ENCODE measurements around the gene EXD1. TPM values are rescaled to one million over a fixed set of nuclear protein-coding genes. Genes with fewer than 3 reads are reported as not detected.

Gene EXD1
- total and polyA plus RNA-seq, 2 of the 13 experiments (the other 11 are each of a cell fraction or from before 2014, with no cell fraction given): not detected

- TF ChIP-seq RARA (CRISPR knock-in tag; IDR thresholded peaks at IDR 0.05): no peak
- TF ChIP-seq, protein P1, sequence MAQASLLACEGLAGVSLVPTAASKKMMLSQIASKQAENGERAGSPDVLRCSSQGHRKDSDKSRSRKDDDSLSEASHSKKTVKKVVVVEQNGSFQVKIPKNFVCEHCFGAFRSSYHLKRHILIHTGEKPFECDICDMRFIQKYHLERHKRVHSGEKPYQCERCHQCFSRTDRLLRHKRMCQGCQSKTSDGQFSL (CRISPR knock-in tag; IDR thresholded peaks at IDR 0.05): no peak
- no peak for TF ChIP-seq ELF3 (CRISPR knock-in tag; IDR thresholded peaks at IDR 0.05)
- no peak for TF ChIP-seq MYC (CRISPR knock-in tag; IDR thresholded peaks at IDR 0.05; ENCODE audit: borderline replicate concordance)
- no peak for TF ChIP-seq ZNF136 (CRISPR knock-in tag; IDR thresholded peaks at IDR 0.05; ENCODE audit: low read depth)
- TF ChIP-seq KLF16 (CRISPR knock-in tag; IDR thresholded peaks at IDR 0.05): no peak
- no peak for TF ChIP-seq ZNF383 (CRISPR knock-in tag; IDR thresholded peaks at IDR 0.05; ENCODE audit: borderline replicate concordance)
- no peak for TF ChIP-seq PPARG (CRISPR knock-in tag; conservative IDR thresholded peaks at IDR 0.05)
- no peak for TF ChIP-seq ELF4 (CRISPR knock-in tag; IDR thresholded peaks at IDR 0.05; ENCODE audit: borderline replicate concordance)
- no peak for TF ChIP-seq PAWR (CRISPR knock-in tag; IDR thresholded peaks at IDR 0.05; ENCODE audit: borderline replicate concordance)
- no peak for TF ChIP-seq ZFP41 (CRISPR knock-in tag; IDR thresholded peaks at IDR 0.05; ENCODE audit: borderline replicate concordance)
- no peak for TF ChIP-seq ZNF33A (CRISPR knock-in tag; IDR thresholded peaks at IDR 0.05; ENCODE audit: borderline replicate concordance)
- no peaks in the 10 kb centered on the region for H3K79me2 ChIP-seq (ENCODE audit: insufficient read depth, low read length)
- no peaks in the 10 kb centered on the region for H3K4me1 ChIP-seq (ENCODE audit: insufficient read depth, low read length)
- BruUV-seq (replicated peaks): no TSS peak
- DNase-seq (ENCODE audit: low spot score) (no peak), FAIRE-seq (no peak), ATAC-seq (no peak)
- POLR2A ChIA-PET: no interaction called here
- in situ Hi-C loops (cut with HindIII; ENCODE audit: extremely low pct_ligation_motif_present, low pct_unique_long_range_greater_than_20kb): no loop called here
- 58% methylated on average over 5 of the region's 5 CpGs for WGBS (ENCODE audit: low lambda C conversion rate)
- no peaks in the 10 kb centered on the region for H3K36me3 ChIP-seq (replicated peaks in 1 of 2; ENCODE audit: control insufficient read depth in 1 of 2, insufficient read depth in 2 of 2, low read length in 2 of 2)
- no peak overlapping the region for H3K4me3 ChIP-seq (replicated peaks in 1 of 3; ENCODE audit: insufficient read depth in 1 of 3, low read depth in 2 of 3, low read length in 3 of 3)
- intact Hi-C loops (cut with micrococcal nuclease; ENCODE audit: unreplicated experiment): no loop called here
- no peaks in the 10 kb centered on the region for H4K20me1 ChIP-seq (ENCODE audit: insufficient read depth, low read length)
- CTCF ChIA-PET (ENCODE audit: low intra/inter-chr PET ratio, low total read pairs): no interaction called here
- H3K27ac ChIP-seq (ENCODE audit: extremely low read length, insufficient read depth, low read length): no peak overlapping the region
- no peak overlapping the region for H3K4me2 ChIP-seq (ENCODE audit: low read depth, low read length)
- H3K27me3 ChIP-seq (ENCODE audit: control insufficient read depth in 1 of 2, insufficient read depth in 2 of 2, low read length in 2 of 2): no peaks in the 10 kb centered on the region; a peak in 1 of 5 replicates
- no peaks in the 10 kb centered on the region for H3K9me3 ChIP-seq (ENCODE audit: low read length)
- H3K9ac ChIP-seq (ENCODE audit: insufficient read depth, low read depth, low read length): no peak overlapping the region
- H2AFZ ChIP-seq (ENCODE audit: low read length): no peak overlapping the region
Observed at GRCh38 chr15:41207687-41208448, 22.7 kb downstream of the EXD1 start.

Data from HepG2 (cell line).